Gastrocnemius medialis (tissue), 4 donors: ENCODE measurements around the gene TAGLN.

ENCODE experiments used
- POLR2A ChIP-seq, 2 donors: fragments of 450-650 bp; IDR thresholded peaks; one replicate each; pipeline ENCODE4 v1.6.1; 2017; ENCODE audit warnings: antibody characterized with exemption in 2 of 2, mild to moderate bottlenecking in 2 of 2, moderate library complexity in 2 of 2
- TF ChIP-seq, protein P1 (sequence below), 5 experiments: fragments of 450-650 bp in 3 of 5; fragments of 200-600 bp in 2 of 5; sonication (generic) in 2 of 5; IDR thresholded peaks in 4 of 5; conservative IDR thresholded peaks in 1 of 5; 1 replicate in 4 of 5; 2 replicates in 1 of 5; pipeline ENCODE4 v1.5.1; 2016 to 2019; ENCODE audit warnings: antibody characterized with exemption in 5 of 5, mild to moderate bottlenecking in 3 of 5, moderate library complexity in 3 of 5

DNA sequence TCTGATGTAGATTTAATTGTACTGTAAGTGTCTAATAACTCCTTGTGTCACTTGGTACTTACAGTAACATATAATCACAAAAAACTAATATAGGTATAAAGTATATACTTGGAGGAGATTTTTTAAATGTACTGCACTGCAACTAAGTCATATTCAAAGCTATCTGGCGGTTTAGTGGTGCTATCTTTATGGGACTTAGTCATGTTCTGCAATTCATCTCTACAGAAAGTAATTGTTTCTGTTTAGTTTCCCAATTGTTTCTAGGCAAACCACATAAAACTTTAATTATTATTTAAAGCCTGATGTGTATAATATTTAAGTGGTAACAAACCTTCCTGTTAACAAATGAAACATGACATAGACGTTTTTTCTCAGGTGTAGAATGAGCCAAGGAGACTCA is 47.1 kb upstream of the TAGLN start:
- TF ChIP-seq, protein P1, sequence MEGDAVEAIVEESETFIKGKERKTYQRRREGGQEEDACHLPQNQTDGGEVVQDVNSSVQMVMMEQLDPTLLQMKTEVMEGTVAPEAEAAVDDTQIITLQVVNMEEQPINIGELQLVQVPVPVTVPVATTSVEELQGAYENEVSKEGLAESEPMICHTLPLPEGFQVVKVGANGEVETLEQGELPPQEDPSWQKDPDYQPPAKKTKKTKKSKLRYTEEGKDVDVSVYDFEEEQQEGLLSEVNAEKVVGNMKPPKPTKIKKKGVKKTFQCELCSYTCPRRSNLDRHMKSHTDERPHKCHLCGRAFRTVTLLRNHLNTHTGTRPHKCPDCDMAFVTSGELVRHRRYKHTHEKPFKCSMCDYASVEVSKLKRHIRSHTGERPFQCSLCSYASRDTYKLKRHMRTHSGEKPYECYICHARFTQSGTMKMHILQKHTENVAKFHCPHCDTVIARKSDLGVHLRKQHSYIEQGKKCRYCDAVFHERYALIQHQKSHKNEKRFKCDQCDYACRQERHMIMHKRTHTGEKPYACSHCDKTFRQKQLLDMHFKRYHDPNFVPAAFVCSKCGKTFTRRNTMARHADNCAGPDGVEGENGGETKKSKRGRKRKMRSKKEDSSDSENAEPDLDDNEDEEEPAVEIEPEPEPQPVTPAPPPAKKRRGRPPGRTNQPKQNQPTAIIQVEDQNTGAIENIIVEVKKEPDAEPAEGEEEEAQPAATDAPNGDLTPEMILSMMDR (IDR thresholded peaks at IDR 0.05 in 4 of 5, conservative IDR thresholded peaks at IDR 0.05 in 1 of 5): no peak
- no peak for TF ChIP-seq POLR2A (IDR thresholded peaks at IDR 0.05)
